ENCODE results near the gene HACL1.

Gene HACL1

DNA sequence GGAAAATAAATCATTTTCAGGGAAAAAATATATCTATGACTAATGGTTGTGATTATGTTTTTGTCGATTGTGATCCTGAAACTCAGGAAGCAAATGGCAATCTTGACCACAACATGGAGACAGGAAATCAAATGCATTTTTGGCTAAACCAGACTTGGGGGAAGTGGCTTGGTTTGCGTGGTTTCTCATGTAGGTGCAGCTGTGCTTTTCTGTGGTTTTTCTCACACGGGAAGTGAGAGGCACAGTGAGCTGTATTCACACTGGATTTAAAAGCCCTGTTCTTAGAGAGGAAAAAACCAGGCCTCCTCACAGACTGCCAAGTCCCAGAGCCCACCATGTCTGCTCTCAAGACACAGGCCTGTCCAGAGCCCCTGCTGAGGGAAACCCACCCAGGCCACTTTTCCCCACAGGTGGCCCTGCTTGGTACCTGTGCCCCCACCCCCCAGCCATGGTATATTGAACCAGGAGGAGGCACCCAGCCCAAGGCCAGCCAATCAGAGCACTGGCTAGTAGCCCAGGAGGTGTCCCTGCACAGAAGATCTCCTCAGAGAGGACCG is 46.3 kb upstream of the HACL1 start:
- no peak for TF ChIP-seq FOXM1 (IDR thresholded peaks at IDR 0.05; ENCODE audit: borderline replicate concordance, low read depth)
- TF ChIP-seq TEAD4 (IDR thresholded peaks at IDR 0.05): no peak
- no peak for TF ChIP-seq EP300 (IDR thresholded peaks at IDR 0.05; ENCODE audit: borderline replicate concordance)
- TF ChIP-seq TCF12 (IDR thresholded peaks at IDR 0.05; ENCODE audit: low read depth): no peak
- no peak for TF ChIP-seq EGR1 (IDR thresholded peaks at IDR 0.05)
- no peak for TF ChIP-seq RAD21 (IDR thresholded peaks at IDR 0.05; ENCODE audit: low read depth)
- TF ChIP-seq, protein P1, sequence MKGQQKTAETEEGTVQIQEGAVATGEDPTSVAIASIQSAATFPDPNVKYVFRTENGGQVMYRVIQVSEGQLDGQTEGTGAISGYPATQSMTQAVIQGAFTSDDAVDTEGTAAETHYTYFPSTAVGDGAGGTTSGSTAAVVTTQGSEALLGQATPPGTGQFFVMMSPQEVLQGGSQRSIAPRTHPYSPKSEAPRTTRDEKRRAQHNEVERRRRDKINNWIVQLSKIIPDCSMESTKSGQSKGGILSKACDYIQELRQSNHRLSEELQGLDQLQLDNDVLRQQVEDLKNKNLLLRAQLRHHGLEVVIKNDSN (IDR thresholded peaks at IDR 0.05): no peak
- TF ChIP-seq, protein P2, sequence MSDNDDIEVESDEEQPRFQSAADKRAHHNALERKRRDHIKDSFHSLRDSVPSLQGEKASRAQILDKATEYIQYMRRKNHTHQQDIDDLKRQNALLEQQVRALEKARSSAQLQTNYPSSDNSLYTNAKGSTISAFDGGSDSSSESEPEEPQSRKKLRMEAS (IDR thresholded peaks at IDR 0.05): no peak
- TF ChIP-seq TAF1 (IDR thresholded peaks at IDR 0.05; ENCODE audit: low read depth): no peak
- TF ChIP-seq ZBTB7A (IDR thresholded peaks at IDR 0.05; ENCODE audit: low read depth): no peak
- TF ChIP-seq, protein P3, sequence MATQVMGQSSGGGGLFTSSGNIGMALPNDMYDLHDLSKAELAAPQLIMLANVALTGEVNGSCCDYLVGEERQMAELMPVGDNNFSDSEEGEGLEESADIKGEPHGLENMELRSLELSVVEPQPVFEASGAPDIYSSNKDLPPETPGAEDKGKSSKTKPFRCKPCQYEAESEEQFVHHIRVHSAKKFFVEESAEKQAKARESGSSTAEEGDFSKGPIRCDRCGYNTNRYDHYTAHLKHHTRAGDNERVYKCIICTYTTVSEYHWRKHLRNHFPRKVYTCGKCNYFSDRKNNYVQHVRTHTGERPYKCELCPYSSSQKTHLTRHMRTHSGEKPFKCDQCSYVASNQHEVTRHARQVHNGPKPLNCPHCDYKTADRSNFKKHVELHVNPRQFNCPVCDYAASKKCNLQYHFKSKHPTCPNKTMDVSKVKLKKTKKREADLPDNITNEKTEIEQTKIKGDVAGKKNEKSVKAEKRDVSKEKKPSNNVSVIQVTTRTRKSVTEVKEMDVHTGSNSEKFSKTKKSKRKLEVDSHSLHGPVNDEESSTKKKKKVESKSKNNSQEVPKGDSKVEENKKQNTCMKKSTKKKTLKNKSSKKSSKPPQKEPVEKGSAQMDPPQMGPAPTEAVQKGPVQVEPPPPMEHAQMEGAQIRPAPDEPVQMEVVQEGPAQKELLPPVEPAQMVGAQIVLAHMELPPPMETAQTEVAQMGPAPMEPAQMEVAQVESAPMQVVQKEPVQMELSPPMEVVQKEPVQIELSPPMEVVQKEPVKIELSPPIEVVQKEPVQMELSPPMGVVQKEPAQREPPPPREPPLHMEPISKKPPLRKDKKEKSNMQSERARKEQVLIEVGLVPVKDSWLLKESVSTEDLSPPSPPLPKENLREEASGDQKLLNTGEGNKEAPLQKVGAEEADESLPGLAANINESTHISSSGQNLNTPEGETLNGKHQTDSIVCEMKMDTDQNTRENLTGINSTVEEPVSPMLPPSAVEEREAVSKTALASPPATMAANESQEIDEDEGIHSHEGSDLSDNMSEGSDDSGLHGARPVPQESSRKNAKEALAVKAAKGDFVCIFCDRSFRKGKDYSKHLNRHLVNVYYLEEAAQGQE (IDR thresholded peaks at IDR 0.05; ENCODE audit: low read depth): no peak
- no peak for TF ChIP-seq NFIC (IDR thresholded peaks at IDR 0.05)
- no peak for TF ChIP-seq CEBPB (IDR thresholded peaks at IDR 0.05)
- no peak for TF ChIP-seq YY1 (IDR thresholded peaks at IDR 0.05; ENCODE audit: low read depth)

DNA sequence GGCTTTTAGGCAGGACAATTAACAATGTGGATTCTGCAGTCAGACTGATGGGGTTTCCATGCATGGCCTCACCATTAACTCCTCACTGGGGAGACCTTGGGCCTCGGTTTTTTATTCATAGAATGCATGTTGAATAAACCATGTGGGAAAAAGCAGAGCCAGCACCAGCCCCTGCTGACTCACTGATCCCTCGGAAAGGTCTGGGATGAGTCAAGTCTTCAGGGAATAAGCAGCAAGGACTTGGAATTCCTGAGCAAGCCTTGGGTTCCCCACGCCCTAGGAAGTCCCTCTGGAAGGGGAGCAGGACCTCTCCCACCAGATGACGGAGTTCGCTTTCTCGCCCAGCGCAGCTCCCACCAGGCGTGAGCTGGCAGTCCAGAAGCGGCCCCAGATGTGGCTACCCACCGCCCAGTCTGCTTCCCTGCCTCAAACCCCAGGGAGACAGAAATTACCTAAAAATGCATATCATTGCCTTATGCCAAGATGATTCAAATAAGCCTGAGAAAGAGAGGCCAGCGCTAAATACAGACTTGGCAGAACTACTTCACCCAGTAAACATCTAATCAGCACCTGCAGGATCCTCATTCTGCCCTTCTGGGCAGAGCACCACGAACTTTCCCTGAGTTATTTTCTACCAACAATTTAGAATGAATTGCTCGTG is 45.6 kb upstream of the HACL1 start:
- no peak for TF ChIP-seq CEBPB (IDR thresholded peaks at IDR 0.05)
- no peak for TF ChIP-seq TAF1 (IDR thresholded peaks at IDR 0.05; ENCODE audit: low read depth)
- no peak for TF ChIP-seq CREB1 (IDR thresholded peaks at IDR 0.05; ENCODE audit: low read depth)
- TF ChIP-seq, protein P3 (IDR thresholded peaks at IDR 0.05; ENCODE audit: low read depth): no peak
- no peak for TF ChIP-seq FOXM1 (IDR thresholded peaks at IDR 0.05; ENCODE audit: borderline replicate concordance, low read depth)
- TF ChIP-seq YY1 (IDR thresholded peaks at IDR 0.05; ENCODE audit: low read depth): no peak
- TF ChIP-seq, protein P1 (IDR thresholded peaks at IDR 0.05): no peak
- no peak for TF ChIP-seq RAD21 (IDR thresholded peaks at IDR 0.05; ENCODE audit: low read depth)
- TF ChIP-seq TEAD4 (IDR thresholded peaks at IDR 0.05): no peak
- no peak for TF ChIP-seq NFIC (IDR thresholded peaks at IDR 0.05)
- no peak for TF ChIP-seq EGR1 (IDR thresholded peaks at IDR 0.05)
- no peak for TF ChIP-seq TCF12 (IDR thresholded peaks at IDR 0.05; ENCODE audit: low read depth)
- TF ChIP-seq, protein P2 (IDR thresholded peaks at IDR 0.05): no peak
- TF ChIP-seq ZBTB7A (IDR thresholded peaks at IDR 0.05; ENCODE audit: low read depth): no peak
- TF ChIP-seq EP300 (IDR thresholded peaks at IDR 0.05; ENCODE audit: borderline replicate concordance): no peak

DNA sequence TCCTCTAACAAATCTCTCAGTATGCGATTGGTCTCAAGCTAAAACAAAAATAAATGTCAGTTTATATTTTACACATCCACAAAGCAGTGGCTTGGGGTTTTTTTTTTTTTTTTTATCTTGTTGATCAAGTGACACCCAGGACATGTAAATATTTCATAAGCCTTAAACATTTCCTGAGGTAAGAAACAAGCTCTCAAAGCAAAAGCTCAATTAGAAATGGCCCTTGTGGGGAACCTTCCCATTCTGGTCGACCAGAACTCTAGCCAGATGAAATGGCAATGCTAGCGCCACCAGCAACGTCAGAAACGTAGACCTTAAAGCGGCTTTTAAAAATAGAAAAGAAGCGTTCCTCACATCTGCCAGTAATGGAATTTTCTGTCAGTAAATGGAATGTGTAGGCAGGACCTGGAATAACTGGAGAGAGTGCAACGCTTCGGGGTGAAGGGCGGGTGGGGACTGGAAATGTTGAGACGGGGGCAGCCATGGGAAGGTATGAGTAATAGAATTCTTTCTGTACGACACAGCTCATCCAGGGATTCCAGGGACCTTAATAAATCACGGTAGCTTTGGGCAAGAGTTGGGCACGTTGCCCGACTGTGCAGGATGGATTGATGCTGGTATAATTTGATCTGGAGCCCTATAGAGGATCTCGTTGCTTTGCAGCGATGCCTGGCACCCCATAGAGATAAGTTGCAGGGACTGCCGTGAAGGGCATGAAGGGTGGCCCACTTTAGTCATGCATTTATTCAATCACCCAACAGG is 44.6 kb upstream of the HACL1 start:
- TF ChIP-seq EGR1 (IDR thresholded peaks at IDR 0.05): no peak
- no peak for TF ChIP-seq FOXM1 (IDR thresholded peaks at IDR 0.05; ENCODE audit: borderline replicate concordance, low read depth)
- TF ChIP-seq, protein P3 (IDR thresholded peaks at IDR 0.05; ENCODE audit: low read depth): no peak
- no peak for TF ChIP-seq ZBTB7A (IDR thresholded peaks at IDR 0.05; ENCODE audit: low read depth)
- peak; percentile 80 for TF ChIP-seq TEAD4 (IDR thresholded peaks at IDR 0.05)
- peak; percentile 77 for TF ChIP-seq NFIC (IDR thresholded peaks at IDR 0.05)
- TF ChIP-seq TCF12 (IDR thresholded peaks at IDR 0.05; ENCODE audit: low read depth): peak; percentile 73
- TF ChIP-seq EP300 (IDR thresholded peaks at IDR 0.05; ENCODE audit: borderline replicate concordance): peak; percentile 73
- TF ChIP-seq TAF1 (IDR thresholded peaks at IDR 0.05; ENCODE audit: low read depth): no peak; the same call in 1 of the 2 replicates
